IPS DF 19.7 (cell line): ENCODE measurements around the gene CHMP2B.
"Not testable (repeated sequence)": the region's sequence is repeated elsewhere in the genome, so short reads cannot be mapped to it uniquely, and the experiment has no call there.

ENCODE experiments used
- DNase-seq: peaks from one replicate; pipeline ENCODE4 v3.0.0-alpha.2; 2013; ENCODE audit warnings: low read depth, low spot score

CHMP2B gene

DNA sequence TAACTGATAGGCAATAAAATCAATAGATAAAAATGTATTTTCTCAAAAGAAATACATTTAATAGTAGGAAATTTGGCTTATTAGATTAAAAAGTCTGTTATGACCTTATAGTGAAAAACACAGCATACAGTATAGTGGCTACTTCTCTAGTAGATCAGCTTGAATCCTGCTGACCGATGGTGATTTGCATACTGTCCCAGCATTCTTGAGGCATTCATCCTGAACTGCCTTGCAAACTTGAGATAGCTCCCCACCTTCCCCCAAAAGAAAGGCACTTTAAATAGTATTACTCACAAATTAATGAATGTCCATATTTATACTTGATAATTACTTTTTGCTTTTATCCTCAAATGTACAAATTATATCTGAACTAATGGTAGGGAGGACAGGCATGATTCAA, 6.7 kb downstream of the CHMP2B start:
- DNase-seq: no peak

DNA sequence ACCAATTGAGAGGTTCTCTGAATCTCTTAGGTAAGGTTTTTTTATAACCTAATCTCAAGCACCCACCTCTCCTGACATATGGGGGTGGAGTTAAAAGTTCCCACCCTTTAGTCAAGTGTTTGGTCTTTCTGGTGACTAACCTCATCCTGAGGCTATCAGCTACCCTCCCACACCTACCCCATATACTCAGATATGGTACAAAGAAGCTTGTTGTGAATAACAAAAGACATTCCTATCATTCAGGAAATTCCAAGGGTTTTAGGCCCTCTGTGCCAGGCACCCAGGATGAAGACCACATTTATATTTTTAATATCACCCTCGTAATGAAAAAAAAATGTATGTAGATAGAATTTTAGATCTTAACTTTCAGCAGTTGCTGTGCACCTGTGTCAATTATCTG, 9.0 kb downstream of the CHMP2B start:
- no peak for DNase-seq

DNA sequence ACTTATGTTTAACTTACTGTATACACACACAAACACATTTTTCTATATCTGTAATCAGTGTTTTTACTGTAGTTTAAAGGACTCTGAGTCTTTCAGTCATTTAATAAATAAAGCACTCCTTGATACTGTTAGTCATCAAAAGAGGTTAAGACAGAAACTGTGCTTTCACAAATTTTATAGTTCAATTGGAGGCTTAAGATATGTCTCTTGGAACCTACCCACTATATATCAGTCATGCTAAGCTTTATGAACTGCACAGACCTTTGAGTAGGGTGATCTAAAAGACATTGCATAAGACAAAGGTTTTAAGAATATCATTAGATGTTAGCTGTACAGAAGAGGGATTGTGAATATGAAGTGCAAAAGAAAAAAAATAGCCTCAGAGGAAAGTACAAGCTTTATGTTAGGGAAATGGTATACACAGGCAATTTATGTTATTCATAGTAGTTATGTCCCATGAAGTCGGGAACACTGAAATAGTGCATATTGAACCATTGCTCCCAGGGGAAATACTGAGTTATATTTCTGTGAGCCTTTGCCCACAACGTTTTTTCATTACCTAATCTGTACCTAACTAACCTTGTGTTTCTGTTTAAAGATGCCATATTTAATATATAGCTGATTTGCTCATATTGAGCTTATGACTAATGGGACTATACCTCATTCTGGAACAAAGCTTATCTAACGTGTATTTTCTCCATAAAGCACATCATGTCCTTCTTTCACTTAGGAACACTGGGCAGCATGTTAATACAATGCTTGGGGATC, 19.7 kb downstream of the CHMP2B start:
- no peak for DNase-seq

DNA sequence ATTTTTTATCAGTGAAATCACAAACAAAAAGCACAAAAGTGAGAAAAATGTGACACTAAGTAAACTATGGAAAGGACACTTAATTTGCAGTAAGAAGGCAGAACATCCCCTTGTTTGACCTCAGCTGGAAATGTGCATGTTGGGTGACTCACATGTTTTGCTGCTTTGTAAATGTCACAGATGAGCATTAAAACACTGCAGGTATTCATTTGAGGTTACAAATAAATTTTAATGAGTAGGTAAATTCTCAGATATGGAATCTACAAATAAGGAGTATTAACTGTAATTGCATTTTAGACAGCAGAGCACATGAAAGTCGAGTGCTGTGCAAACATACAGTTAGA, 20.3 kb downstream of the CHMP2B start:
- no peak for DNase-seq

DNA sequence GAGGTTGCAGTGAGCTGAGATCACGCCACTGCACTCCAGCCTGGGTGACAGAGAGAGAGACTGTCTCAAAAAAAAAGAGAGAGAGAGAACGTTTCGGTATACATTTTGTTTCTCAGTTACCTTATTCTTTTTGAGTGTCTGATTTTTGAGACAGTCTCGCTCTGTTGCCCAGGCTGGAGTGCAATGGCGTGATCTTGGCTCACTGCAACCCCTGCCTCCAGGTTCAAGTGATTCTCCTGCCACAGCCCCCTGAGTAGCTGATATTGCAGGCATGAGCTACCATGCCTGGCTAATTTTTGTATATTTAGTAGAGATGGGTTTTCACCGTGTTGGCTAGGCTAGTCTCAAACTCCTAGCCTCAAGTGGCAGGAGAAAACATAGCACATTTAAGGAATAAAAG, 21.1 kb downstream of the CHMP2B start:
- not testable (repeated sequence) for DNase-seq

DNA sequence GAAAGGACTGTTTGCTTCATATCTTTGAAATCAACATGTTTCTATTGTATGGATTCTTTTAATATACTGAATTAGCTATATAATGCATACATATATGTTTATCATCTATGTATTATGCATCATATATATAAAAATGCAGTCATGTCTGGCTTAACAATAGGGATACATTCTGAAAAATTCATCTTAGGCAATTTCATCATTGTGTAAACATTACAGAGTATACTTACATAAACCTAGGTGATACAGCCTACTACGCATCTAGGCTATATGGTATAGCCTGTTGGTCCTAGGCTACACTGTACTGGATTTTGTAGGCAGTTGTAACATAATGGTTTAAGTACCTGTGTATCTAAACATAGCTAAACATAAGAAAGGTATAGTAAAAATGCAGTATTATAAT, 21.7 kb downstream of the CHMP2B start:
- no peak for DNase-seq

DNA sequence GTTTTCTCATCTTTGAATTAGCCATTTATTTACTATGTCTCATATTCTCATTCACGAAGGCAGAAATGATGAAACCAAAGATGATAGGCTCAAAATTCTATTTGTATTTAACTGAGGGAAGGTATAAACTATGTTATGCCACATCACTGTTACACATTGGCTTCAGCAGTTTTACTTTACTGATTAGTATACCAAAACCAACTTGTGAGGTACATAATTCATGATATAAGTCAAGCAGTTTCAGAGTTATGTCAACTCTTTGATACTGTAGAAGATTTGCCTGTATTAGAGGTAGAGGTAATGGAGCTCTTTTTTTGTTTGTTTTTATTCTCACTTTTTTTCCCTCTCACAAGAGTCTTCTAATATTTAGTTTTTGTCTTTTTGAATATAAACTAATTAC, 22.9 kb downstream of the CHMP2B start:
- no peak for DNase-seq

DNA sequence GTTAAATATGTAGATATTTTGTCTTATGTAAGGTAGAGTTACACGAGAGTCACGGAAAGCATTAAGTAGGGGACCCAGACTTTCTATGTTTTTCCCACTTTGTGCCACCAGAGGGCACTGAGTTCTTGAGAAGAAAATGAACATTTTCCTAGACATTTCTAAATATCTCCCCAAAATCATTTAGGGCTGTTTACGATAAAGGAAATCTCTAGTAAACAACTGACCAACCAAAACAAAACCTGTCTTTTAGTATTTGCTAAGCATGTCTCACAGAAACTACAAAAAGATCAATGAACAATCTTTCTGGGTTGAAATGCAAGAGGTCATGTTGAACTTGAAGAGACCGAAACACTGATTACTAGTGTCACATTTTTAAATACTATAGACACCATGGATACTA, 33.2 kb downstream of the CHMP2B start:
- no peak for DNase-seq

DNA sequence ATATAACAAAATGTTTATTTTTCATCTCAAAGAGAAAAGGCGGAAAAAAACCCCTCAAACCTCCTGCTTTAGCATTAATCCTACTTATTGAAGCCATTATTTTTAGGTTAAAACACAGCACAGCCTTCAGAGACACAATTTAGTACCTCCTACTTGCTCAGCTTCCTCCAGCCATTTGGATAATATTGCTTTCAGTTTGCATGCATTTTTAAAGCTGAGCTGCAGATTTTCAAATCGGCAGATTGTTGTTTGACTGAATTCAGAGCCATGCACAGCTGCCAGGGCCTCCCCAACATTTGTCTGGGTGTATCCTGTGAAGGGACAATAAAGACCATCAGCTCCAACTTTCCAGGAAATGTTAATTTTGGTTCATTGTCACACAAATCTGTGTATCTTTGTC, 34.8 kb downstream of the CHMP2B start:
- DNase-seq: no peak

DNA sequence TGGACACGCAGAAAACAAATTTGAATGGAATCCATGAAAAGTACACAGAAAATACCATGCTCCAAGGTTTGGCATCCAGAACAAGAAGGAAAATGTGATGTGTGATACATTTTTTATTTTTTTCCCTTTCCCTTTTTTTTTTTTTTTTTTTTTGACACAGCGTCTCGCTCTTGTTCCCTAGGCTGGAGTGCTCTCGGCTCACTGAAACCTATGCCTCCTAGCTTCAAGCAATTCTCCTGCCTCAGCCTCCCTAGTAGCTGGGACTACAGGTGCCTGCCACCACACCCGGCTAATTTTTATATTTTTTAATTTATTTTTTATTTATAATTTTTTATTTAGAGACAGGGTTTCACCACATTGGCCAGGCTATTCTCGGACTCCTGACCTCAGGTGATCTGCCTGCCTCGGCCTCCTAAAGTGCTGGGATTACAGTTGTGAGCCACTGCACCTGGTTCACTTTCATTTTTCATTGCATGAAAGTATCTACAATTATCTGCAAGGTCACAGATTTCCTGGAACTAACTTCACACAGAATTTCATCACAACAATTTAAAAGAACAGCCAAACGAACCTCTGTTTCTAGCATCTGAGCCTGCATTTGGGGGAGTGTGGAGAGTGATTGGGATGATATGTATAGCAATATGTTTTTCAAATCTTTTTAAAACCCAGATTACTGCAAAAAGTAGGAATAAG, 41.0 kb downstream of the CHMP2B start:
- no peak for DNase-seq

DNA sequence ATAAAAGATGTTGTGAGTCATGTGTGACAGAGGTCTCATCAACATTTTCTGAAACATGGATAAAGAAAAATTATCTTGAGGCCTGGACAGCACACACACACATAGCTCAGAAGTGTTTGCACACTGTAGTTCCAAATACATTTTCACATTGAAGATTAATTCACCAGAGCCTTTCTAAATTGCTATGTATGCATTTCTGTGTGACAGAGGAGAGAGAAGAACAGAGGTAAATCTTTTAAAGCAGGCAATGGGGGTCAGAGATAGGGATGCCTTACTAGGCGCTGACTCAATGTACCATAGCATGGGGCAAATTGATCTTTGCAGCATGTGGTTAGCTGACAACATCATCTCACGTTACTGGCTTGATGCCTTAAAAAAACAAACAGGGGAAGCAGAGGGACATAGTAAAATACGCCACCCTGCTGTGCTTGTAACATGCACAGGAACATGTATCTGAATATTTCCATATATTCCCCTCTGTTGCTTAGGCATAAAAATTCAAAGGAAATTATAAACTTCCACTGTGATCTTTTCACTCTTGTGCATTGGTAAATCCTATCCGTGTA, 41.6 kb downstream of the CHMP2B start:
- no peak for DNase-seq

DNA sequence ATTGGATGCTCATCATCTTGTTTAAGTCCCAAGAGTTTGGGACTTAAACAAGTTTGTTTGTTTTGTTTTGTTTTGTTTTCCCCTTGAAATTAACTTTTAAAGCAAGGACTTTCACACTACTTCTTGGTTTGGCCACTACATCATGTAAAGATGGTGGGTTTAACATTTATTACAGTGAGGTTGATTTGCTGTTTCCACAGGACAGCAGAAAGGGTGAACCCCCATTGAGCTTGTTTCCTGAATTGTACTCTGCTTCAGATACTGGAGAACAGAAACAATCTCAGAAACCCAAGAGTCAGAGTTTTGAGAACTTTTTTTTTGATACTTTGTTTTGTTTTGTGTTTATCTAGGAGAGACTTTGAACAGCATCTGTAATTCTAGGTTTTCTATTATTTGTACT, 42.6 kb downstream of the CHMP2B start:
- no peak for DNase-seq

DNA sequence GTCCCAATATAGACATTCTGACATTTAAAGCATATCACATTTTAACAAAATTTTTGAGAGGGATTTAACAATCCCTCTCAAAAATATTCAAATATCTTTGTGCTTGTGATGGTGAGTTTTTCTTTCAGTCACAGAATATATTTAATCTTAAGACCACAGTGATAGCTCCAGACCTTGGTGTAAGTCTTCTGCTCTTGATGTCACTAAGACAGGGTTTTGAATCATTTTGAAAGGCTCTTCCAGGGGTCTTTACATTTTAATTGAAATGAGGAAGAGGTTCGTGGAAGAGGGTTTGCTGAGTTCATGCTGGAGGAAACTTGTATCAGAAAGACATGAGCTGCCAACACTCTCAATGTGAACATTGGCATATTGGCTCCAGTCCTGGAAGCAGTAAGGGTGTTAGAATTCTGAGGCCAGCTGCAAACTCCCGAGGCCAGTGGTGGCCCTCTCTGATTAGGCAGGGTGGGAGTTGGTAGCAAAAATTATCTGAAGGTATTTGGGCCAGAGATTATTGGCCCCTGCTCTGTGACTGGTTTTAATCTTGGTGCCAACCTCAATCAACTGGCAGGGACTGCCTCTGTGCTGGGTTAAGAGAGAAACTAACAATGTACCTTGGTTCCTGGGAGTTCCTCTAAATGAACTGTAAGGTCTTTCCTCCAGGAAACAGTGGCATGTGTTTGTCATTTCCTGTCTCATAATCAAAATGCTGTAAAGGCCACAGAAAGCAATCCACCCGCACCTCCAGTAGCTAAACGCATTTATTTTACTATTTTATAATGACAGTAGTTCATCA, 44.0 kb downstream of the CHMP2B start:
- no peak for DNase-seq

DNA sequence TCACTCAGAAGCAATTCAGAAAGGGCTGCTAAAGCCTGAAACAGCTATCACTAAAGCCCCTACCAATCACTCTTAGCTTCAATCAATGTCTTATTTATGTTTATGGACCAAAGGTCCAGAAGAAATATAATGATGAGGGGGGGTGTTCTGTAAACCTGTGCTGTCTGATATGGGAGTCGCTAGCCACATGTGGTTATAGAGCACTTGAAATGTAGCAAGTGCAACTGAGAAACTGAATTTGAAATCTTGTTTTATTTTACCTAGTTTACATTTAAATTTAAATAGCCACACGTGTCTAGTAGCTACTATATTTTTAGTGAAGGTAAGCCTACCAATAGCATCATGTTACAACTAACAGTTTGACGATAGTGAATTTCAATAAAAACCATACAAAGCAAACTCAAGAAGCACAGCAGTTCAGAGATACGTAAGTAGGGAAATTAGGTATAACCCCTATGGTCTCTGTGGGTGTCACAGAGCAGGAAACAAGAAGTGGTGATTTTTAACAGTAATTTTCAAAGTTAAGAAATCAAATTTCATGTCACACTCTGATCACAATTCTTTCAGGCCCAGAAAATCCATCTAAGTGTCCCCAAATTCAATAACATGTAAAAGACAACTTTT, 45.7 kb downstream of the CHMP2B start:
- DNase-seq: no peak

DNA sequence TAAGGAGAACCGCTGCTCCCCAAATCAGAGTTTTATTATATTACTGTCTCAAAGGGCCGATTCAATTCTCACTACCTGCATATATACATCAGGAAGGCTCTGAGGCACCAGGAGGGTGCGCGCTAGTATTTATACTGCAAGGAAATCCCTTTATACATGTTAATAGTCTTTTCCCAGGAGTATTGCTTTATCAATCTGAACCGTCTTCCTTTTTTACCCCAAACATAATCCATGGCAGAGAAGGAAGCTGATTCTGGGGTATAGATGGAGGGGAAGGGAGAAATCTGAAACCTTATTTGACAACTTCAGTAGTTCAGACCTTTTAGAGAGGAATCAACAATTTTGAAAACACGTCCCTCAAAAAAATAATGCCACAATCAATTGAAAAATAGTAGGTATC, 49.4 kb downstream of the CHMP2B start, which contains the start of gene POU1F1:
TSS of gene POU1F1 (minus strand) at position 101 of the 400 bp plus-strand sequence. CDS start 122 bp downstream, outside the sequence.
- no peak for DNase-seq

DNA sequence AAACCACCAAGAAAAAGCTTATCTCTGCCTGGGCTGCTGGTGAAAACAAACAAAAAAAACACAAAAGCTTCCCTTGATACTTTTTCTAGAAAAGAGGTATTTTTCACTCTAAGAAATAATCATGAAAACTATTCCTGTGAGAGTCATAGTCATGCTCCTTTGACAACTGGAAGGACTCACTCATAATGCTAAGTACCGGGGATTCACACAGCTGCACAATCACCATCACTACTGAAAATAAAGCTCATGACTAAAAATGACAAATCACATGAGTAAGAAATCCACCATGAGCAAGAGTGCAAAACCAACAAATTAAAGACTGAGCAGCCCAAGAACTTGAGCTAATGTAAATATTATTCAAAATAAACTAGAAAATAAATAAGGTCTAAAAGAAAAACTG, 59.9 kb downstream of the CHMP2B start:
- DNase-seq: no peak

DNA sequence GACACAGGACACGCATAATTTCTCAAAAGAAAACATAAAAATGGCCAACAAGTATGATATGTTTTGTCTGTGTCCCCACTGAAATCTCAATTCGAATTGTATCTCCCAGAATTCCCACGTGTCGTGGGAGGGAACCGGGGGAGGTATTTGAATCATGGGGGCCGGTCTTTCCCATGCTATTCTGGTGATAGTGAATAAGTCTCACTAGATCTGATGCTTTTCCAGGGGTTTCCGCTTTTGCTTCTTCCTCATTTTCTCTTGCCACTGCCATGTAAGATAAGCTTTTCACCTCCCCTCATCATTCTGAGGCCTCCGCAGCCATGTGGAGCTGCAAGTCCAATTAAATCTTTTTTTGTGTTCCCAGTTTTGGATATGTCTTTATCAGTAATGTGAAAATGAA, 61.3 kb downstream of the CHMP2B start:
- no peak for DNase-seq

DNA sequence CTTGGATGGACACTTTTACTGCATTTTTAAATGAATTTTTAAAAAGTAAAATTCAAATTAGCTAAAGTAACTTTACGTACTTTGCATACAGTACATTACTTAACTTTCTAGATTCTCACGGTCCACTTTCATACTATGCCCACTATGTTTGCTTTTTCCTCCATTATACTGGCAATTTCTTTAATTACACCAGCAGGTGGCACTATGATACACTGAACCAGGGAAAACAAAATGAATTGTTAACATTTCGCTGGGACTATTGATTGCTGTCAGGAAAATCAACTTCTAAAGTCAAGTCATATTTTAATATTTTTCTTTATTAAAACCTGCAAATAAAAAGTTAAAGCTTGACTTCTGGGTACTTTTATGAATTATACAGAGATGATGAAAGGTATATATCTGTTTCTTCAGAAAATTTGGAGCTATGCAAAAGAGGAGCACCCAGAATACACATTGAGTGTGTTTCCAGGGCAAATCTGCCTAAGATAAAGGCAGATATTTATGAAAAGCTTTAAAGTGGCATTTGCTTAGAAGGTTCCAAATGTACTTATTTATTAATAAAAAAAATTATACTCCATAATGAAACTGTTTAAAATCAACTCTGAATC, 71.1 kb downstream of the CHMP2B start:
- DNase-seq: no peak

DNA sequence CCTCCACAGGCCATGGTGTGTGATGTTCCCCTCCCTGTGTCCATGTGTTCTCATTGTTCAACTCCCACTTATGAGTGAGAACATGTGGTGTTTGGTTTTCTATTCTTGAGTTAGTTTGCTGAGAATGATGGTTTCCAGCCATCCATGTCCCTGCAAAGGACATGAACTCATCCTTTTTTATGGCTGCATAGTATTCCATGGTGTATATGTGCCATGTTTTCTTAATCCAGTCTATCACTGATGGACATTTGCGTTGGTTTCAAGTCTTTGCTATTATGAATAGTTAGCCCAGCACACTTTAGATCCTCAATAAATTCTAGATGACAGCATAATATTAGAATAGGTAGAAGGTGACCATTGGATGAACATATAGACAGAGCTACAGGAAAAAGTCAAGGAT, 77.9 kb downstream of the CHMP2B start:
- not testable (repeated sequence) for DNase-seq
